Stimulated activated CD8-positive, alpha-beta memory T cell treated with anti-CD3 and anti-CD28 coated beads, Interleukin-2, amount 100 ng/mL, for 48 hours (primary cell): ENCODE results near the gene ADGRG1.
"Not testable (repeated sequence)": the region's sequence is repeated elsewhere in the genome, so short reads cannot be mapped to it uniquely, and the experiment has no call there.

Experiments
- DNase-seq, 2 donors: peaks; one replicate each; pipeline ENCODE4 v3.0.0-alpha.2; 2020; ENCODE audit warnings: low read depth in 2 of 2

Gene ADGRG1

GRCh38 chr16:57666353-57667047, 38.1 kb downstream of the ADGRG1 start:
- DNase-seq: no peak

GRCh38 chr16:57667048-57667525, 38.7 kb downstream of the ADGRG1 start:
- DNase-seq: no peak

GRCh38 chr16:57667526-57668262, 39.3 kb downstream of the ADGRG1 start:
- DNase-seq: no peak

GRCh38 chr16:57668263-57668571, 39.8 kb downstream of the ADGRG1 start, which contains the start of gene ADGRG3:
ADGRG3 (plus strand) TSS chr16:57668306; CDS start chr16:57668348, 42 bp downstream.
- DNase-seq: no peak

- DNase-seq: no peak
These were observed 40.4 kb downstream of the ADGRG1 start for GRCh38 chr16:57668630-57669475.

GRCh38 chr16:57669476-57670162, 41.2 kb downstream of the ADGRG1 start:
- DNase-seq: no peak

- DNase-seq: no peak
These were observed 41.8 kb downstream of the ADGRG1 start for GRCh38 chr16:57670196-57670595.

- not testable (repeated sequence) for DNase-seq
These were observed 43.0 kb downstream of the ADGRG1 start for GRCh38 chr16:57671451-57671850.

- no peak for DNase-seq
These were observed 44.0 kb downstream of the ADGRG1 start for GRCh38 chr16:57672416-57672815.

- DNase-seq: no peak
These were observed 44.4 kb downstream of the ADGRG1 start for GRCh38 chr16:57672824-57673223.

- DNase-seq: no peak
These were observed 47.5 kb downstream of the ADGRG1 start for GRCh38 chr16:57675741-57676551.

GRCh38 chr16:57676553-57677085, 48.2 kb downstream of the ADGRG1 start:
- no peak for DNase-seq

- DNase-seq: no peak
These were observed 49.4 kb downstream of the ADGRG1 start for GRCh38 chr16:57677622-57678369.

GRCh38 chr16:57679016-57679415, 50.6 kb downstream of the ADGRG1 start:
- DNase-seq: no peak

GRCh38 chr16:57679767-57680482, 51.5 kb downstream of the ADGRG1 start:
- no peak for DNase-seq

- no peak for DNase-seq
These were observed 52.5 kb downstream of the ADGRG1 start for GRCh38 chr16:57680842-57681375.

- DNase-seq: no peak
These were observed 53.7 kb downstream of the ADGRG1 start for GRCh38 chr16:57681950-57682728.
